K562 (cell line): ENCODE measurements around the gene NOS1. TPM values are rescaled to one million over a fixed set of nuclear protein-coding genes. Genes with fewer than 3 reads are reported as not detected.

Source experiments
- PHF8 ChIP-seq: fragments of 200-600 bp; sonication (generic); IDR thresholded peaks from 2 replicates; pipeline ENCODE4 v1.6.1; 2012; ENCODE audit warnings: mixed run types, mild to moderate bottlenecking, inconsistent platforms, low read length, moderate library complexity, borderline replicate concordance
- polyA plus RNA-seq, 8 experiments: library from polyadenylated mRNA; depleted of rRNA in 4 of 8; stranded (reverse) in 5 of 8; unstranded in 3 of 8; fragments of >200 nt; fragmentation: Nextera tagmentation in 2 of 8; fragmentation: Illumina TruSeq in 1 of 8; extraction: Ambion mirVana in 2 of 8; extraction: Trizol in 1 of 8; gene quantifications; 2 replicates each; pipeline versions ENCODE4 v1.2.1 to v1.2.3, GENCODE V29; 2011 to 2014; ENCODE audit warnings: inconsistent platforms in 1 of 8, missing spikeins in 1 of 8
- total RNA-seq, 7 experiments: library from RNA; depleted of rRNA in 6 of 7; stranded (reverse); fragments of >200 nt in 6 of 7; fragmentation: Illumina TruSeq in 2 of 7; extraction: Trizol in 2 of 7; gene quantifications; 2 replicates each; pipeline versions ENCODE4 v1.2.1 to v1.2.3, GENCODE V29; 2011 to 2021; ENCODE audit warnings: low replicate concordance in 1 of 7
- TF ChIP-seq, protein P1 (sequence below): IDR thresholded peaks from 2 replicates; pipeline ENCODE4 v1.6.1; 2016; ENCODE audit warnings: missing genetic modification characterization, missing compliant biosample characterization
- TF ChIP-seq, protein P2 (sequence below): fragments of 200-800 bp; sonication (Bioruptor generic); IDR thresholded peaks from 2 replicates; pipeline ENCODE4 v1.6.1; 2016; ENCODE audit warnings: missing genetic modification characterization, missing compliant biosample characterization

Gene NOS1
- total and polyA plus RNA-seq, 9 of the 15 experiments (the other 6 are each of a cell fraction or from before 2014, with no cell fraction given), result not detected

DNA sequence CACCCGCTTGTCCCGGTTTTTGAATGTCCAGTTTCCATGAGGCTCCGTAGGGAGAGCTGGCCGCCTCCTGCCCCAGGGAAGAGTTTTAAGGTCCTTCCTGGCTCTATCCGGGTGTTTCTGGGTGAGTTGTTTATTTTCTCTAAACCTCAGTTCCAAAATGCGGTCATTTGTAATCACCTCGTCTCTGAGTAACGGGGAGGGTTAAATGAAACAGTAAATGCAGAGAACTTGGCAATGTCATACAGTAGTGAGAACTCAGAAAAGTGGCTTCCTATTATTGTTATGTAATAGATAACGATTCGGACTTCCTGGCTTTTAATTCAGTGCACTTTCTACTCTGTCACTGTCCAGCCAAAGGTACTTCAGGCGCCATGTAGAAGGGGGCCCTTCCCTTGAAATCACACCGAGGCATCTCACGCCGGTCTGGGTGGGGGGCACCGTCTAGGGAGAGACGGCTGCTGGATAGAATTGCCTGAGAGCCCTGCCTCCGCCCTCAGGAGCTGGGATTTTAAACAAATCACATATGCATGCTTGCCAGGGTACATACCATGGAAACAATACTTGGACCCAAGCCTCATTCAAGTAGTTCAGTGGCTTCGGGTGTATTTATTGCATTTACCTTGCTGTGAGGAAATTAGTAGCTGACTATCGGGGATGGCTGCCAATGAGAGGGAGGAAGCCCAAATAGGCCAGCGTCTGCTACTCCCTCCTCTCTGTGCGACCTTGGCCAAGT is 26.4 kb downstream of the NOS1 start (continued):
- TF ChIP-seq, protein P1, sequence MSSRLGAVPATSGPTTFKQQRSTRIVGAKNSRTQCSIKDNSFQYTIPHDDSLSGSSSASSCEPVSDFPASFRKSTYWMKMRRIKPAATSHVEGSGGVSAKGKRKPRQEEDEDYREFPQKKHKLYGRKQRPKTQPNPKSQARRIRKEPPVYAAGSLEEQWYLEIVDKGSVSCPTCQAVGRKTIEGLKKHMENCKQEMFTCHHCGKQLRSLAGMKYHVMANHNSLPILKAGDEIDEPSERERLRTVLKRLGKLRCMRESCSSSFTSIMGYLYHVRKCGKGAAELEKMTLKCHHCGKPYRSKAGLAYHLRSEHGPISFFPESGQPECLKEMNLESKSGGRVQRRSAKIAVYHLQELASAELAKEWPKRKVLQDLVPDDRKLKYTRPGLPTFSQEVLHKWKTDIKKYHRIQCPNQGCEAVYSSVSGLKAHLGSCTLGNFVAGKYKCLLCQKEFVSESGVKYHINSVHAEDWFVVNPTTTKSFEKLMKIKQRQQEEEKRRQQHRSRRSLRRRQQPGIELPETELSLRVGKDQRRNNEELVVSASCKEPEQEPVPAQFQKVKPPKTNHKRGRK (tag), result no peak
- TF ChIP-seq, protein P2, sequence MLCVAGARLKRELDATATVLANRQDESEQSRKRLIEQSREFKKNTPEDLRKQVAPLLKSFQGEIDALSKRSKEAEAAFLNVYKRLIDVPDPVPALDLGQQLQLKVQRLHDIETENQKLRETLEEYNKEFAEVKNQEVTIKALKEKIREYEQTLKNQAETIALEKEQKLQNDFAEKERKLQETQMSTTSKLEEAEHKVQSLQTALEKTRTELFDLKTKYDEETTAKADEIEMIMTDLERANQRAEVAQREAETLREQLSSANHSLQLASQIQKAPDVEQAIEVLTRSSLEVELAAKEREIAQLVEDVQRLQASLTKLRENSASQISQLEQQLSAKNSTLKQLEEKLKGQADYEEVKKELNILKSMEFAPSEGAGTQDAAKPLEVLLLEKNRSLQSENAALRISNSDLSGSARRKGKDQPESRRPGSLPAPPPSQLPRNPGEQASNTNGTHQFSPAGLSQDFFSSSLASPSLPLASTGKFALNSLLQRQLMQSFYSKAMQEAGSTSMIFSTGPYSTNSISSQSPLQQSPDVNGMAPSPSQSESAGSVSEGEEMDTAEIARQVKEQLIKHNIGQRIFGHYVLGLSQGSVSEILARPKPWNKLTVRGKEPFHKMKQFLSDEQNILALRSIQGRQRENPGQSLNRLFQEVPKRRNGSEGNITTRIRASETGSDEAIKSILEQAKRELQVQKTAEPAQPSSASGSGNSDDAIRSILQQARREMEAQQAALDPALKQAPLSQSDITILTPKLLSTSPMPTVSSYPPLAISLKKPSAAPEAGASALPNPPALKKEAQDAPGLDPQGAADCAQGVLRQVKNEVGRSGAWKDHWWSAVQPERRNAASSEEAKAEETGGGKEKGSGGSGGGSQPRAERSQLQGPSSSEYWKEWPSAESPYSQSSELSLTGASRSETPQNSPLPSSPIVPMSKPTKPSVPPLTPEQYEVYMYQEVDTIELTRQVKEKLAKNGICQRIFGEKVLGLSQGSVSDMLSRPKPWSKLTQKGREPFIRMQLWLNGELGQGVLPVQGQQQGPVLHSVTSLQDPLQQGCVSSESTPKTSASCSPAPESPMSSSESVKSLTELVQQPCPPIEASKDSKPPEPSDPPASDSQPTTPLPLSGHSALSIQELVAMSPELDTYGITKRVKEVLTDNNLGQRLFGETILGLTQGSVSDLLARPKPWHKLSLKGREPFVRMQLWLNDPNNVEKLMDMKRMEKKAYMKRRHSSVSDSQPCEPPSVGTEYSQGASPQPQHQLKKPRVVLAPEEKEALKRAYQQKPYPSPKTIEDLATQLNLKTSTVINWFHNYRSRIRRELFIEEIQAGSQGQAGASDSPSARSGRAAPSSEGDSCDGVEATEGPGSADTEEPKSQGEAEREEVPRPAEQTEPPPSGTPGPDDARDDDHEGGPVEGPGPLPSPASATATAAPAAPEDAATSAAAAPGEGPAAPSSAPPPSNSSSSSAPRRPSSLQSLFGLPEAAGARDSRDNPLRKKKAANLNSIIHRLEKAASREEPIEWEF (CRISPR knock-in tag), result no peak
- no peak for TF ChIP-seq PHF8
